HepG2 (cell line): ENCODE results near the gene MARS2. TPM values are rescaled to one million over a fixed set of nuclear protein-coding genes. Genes with fewer than 3 reads are reported as not detected.
A peak's percentile ranks its signal among the peaks of the same experiment; 100 is the strongest.

Source experiments
- ATF3 ChIP-seq: sonication (generic); formaldehyde crosslinking; IDR thresholded peaks from 2 replicates; pipeline ENCODE4 v1.4.0; 2020; ENCODE audit warnings: missing genetic modification reagents
- ATF7 ChIP-seq, 2 experiments: fragments of 450-650 bp in 1 of 2; sonication (generic) in 1 of 2; formaldehyde crosslinking in 1 of 2; IDR thresholded peaks; 2 replicates each; pipeline versions ENCODE4 v1.4.0 to v1.6.1; 2016 to 2020; ENCODE audit warnings: antibody characterized with exemption in 1 of 2, mild to moderate bottlenecking in 1 of 2, missing genetic modification reagents in 1 of 2
- ETV5 ChIP-seq: IDR thresholded peaks from 2 replicates; pipeline ENCODE4 v1.6.1; 2018; ENCODE audit warnings: missing biosample characterization, missing genetic modification reagents, inconsistent platforms, borderline replicate concordance
- MAF1 ChIP-seq: sonication (generic); formaldehyde crosslinking; IDR thresholded peaks from 2 replicates; pipeline ENCODE4 v1.5.0; 2020; ENCODE audit warnings: missing genetic modification reagents, borderline replicate concordance
- MBD4 ChIP-seq: IDR thresholded peaks from 2 replicates; pipeline ENCODE4 v1.6.1; 2012; ENCODE audit warnings: low read length, inconsistent platforms, borderline replicate concordance
- MED1 ChIP-seq: sonication (generic); formaldehyde crosslinking; IDR thresholded peaks from 2 replicates; pipeline ENCODE4 v1.4.0; 2020; ENCODE audit warnings: missing genetic modification reagents
- RARG ChIP-seq: sonication (generic); formaldehyde crosslinking; IDR thresholded peaks from 2 replicates; pipeline ENCODE4 v1.4.0; 2020; ENCODE audit warnings: low read depth, mild to moderate bottlenecking, missing genetic modification reagents
- SRF ChIP-seq: IDR thresholded peaks from 2 replicates; pipeline ENCODE4 v1.6.1; 2011; ENCODE audit warnings: mild to moderate bottlenecking, low read depth, low read length, moderate library complexity
- SSRP1 ChIP-seq: IDR thresholded peaks from 2 replicates; pipeline ENCODE4 v1.6.1; 2016; ENCODE audit warnings: control low read depth
- THRA ChIP-seq: sonication (generic); formaldehyde crosslinking; IDR thresholded peaks from 2 replicates; pipeline ENCODE4 v1.4.0; 2020; ENCODE audit warnings: missing genetic modification reagents, borderline replicate concordance
- ZNF121 ChIP-seq: sonication (generic); formaldehyde crosslinking; IDR thresholded peaks from 2 replicates; pipeline ENCODE4 v1.5.0; 2020; ENCODE audit warnings: mild to moderate bottlenecking, missing genetic modification reagents
- ZNF143 ChIP-seq: sonication (generic); formaldehyde crosslinking; IDR thresholded peaks from 2 replicates; pipeline ENCODE4 v1.4.0; 2020; ENCODE audit warnings: missing genetic modification reagents
- ZNF225 ChIP-seq: sonication (generic); formaldehyde crosslinking; IDR thresholded peaks from 2 replicates; pipeline ENCODE4 v1.4.0; 2020; ENCODE audit warnings: mild to moderate bottlenecking, missing genetic modification reagents
- ZNF546 ChIP-seq: sonication (generic); formaldehyde crosslinking; conservative IDR thresholded peaks from 2 replicates; pipeline ENCODE4 v1.8.1; 2023; ENCODE audit warnings: mild to moderate bottlenecking, missing genetic modification reagents
- ZNF558 ChIP-seq: sonication (generic); formaldehyde crosslinking; IDR thresholded peaks from 2 replicates; pipeline ENCODE4 v1.9.0; 2022; ENCODE audit warnings: mild to moderate bottlenecking, missing genetic modification reagents, borderline replicate concordance
- ZNF614 ChIP-seq: IDR thresholded peaks from 2 replicates; pipeline ENCODE4 v1.6.1; 2018; ENCODE audit warnings: missing biosample characterization, missing genetic modification reagents, inconsistent platforms, borderline replicate concordance
- ZNF749 ChIP-seq: sonication (generic); formaldehyde crosslinking; IDR thresholded peaks from 2 replicates; pipeline ENCODE4 v1.8.0; 2022; ENCODE audit warnings: mild to moderate bottlenecking, missing genetic modification reagents, moderate library complexity, borderline replicate concordance
- ZNF772 ChIP-seq: sonication (generic); formaldehyde crosslinking; IDR thresholded peaks from 2 replicates; pipeline ENCODE4 v1.5.0; 2020; ENCODE audit warnings: mild to moderate bottlenecking, missing genetic modification reagents
- ZNF839 ChIP-seq: sonication (generic); formaldehyde crosslinking; IDR thresholded peaks from 2 replicates; pipeline ENCODE4 v1.4.0; 2020; ENCODE audit warnings: missing genetic modification reagents, mild to moderate bottlenecking, borderline replicate concordance
- ZSCAN30 ChIP-seq: sonication (generic); formaldehyde crosslinking; IDR thresholded peaks from 2 replicates; pipeline ENCODE4 v1.5.0; 2020; ENCODE audit warnings: mild to moderate bottlenecking, missing genetic modification reagents
- polyA plus RNA-seq, 8 experiments: library from polyadenylated mRNA; depleted of rRNA in 3 of 8; stranded (reverse) in 7 of 8; unstranded in 1 of 8; fragments of >200 nt; fragmentation: Illumina TruSeq in 4 of 8; extraction: Trizol in 4 of 8; gene quantifications; 2 replicates each; pipeline versions ENCODE4 v1.2.1 to v1.2.3, GENCODE V29; 2011 to 2016; ENCODE audit warnings: low read depth in 4 of 8, missing spikeins in 1 of 8, mixed read lengths in 1 of 8; ENCODE audit not compliant: insufficient read depth in 1 of 8
- total RNA-seq, 5 experiments: library from RNA; depleted of rRNA; stranded (reverse); fragments of >200 nt; fragmentation: Illumina TruSeq; extraction: Trizol; gene quantifications; 2 replicates each; pipeline ENCODE4 v1.2.3, GENCODE V29; 2016; ENCODE audit warnings: low read depth in 1 of 5
- TF ChIP-seq, protein P1 (sequence below): sonication (generic); formaldehyde crosslinking; IDR thresholded peaks from 2 replicates; pipeline ENCODE4 v1.5.0; 2020; ENCODE audit warnings: missing genetic modification reagents
- TF ChIP-seq, protein P2 (sequence below): sonication (generic); formaldehyde crosslinking; IDR thresholded peaks from 2 replicates; pipeline ENCODE4 v1.4.0; 2020; ENCODE audit warnings: missing genetic modification reagents
- TF ChIP-seq, protein P3 (sequence below): sonication (generic); formaldehyde crosslinking; IDR thresholded peaks from 2 replicates; pipeline ENCODE4 v1.8.1; 2022; ENCODE audit warnings: low read depth, mild to moderate bottlenecking, missing genetic modification reagents

MARS2 gene
- total and polyA plus RNA-seq, 2 of the 13 experiments (the other 11 are each of a cell fraction or from before 2014, with no cell fraction given) = 6.9 to 16.2 TPM

DNA sequence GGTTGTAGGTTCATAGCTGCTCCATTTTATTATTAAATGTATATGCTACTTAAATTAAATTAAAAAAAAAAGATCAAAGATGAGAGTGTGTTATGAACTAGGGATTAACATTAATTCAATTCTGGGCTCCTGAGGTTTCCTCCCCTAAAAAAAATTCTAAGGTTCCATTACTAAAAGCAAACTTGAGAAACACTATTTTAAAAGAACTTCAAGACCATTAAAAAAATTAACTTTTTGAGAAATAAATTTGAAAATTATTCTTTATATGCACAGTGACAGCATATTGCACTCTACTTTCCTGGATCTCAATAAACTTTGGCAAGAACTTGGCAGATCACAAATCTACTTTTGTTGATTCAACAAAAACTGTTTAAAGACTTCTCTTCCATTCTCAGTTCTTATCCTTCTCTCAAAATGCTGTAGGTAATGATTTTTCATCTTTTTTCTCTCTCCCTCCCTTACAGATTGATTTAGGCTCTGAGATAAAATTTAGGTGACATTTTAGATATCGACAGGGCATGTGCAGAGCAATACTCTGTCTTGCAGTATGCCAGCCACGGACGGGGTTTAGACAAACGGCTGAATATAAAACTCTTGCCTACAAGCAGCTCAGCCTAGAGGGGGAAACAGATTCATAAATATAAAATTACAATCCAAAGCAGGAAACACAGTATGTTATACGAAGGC, 592 bp upstream of the MARS2 start (continued):
- TF ChIP-seq ZNF749 (CRISPR knock-in tag) (no peak), MAF1 (no peak), THRA (CRISPR knock-in tag) (0 out of 2 replicates have a peak, but pooled peaks have one; percentile 2), ATF3 (CRISPR knock-in tag) (no peak), ZNF121 (CRISPR knock-in tag) (no peak), SRF (no peak), ZNF772 (CRISPR knock-in tag) (no peak), ETV5 (no peak), ATF7 (IDR thresholded peaks at IDR 0.05) (no peak), ATF7 (CRISPR knock-in tag; IDR thresholded peaks at IDR 0.05) (no peak), ZNF143 (CRISPR knock-in tag) (no peak), SSRP1 (no peak), MBD4 (no peak), MED1 (CRISPR knock-in tag) (no peak), ZNF225 (no peak), ZNF546 (CRISPR knock-in tag) (no peak), ZNF614 (CRISPR knock-in tag) (0 out of 2 replicates have a peak, but pooled peaks have one; percentile 5), ZNF558 (CRISPR knock-in tag) (no peak), RARG (CRISPR knock-in tag) (no peak), ZSCAN30 (no peak), ZNF839 (CRISPR knock-in tag) (no peak; the same call in 1 of the 2 replicates)
- TF ChIP-seq, protein P1, sequence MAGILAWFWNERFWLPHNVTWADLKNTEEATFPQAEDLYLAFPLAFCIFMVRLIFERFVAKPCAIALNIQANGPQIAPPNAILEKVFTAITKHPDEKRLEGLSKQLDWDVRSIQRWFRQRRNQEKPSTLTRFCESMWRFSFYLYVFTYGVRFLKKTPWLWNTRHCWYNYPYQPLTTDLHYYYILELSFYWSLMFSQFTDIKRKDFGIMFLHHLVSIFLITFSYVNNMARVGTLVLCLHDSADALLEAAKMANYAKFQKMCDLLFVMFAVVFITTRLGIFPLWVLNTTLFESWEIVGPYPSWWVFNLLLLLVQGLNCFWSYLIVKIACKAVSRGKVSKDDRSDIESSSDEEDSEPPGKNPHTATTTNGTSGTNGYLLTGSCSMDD (CRISPR knock-in tag) = no peak
- TF ChIP-seq, protein P2, sequence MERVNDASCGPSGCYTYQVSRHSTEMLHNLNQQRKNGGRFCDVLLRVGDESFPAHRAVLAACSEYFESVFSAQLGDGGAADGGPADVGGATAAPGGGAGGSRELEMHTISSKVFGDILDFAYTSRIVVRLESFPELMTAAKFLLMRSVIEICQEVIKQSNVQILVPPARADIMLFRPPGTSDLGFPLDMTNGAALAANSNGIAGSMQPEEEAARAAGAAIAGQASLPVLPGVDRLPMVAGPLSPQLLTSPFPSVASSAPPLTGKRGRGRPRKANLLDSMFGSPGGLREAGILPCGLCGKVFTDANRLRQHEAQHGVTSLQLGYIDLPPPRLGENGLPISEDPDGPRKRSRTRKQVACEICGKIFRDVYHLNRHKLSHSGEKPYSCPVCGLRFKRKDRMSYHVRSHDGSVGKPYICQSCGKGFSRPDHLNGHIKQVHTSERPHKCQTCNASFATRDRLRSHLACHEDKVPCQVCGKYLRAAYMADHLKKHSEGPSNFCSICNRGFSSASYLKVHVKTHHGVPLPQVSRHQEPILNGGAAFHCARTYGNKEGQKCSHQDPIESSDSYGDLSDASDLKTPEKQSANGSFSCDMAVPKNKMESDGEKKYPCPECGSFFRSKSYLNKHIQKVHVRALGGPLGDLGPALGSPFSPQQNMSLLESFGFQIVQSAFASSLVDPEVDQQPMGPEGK (CRISPR knock-in tag) = no peak
- TF ChIP-seq, protein P3, sequence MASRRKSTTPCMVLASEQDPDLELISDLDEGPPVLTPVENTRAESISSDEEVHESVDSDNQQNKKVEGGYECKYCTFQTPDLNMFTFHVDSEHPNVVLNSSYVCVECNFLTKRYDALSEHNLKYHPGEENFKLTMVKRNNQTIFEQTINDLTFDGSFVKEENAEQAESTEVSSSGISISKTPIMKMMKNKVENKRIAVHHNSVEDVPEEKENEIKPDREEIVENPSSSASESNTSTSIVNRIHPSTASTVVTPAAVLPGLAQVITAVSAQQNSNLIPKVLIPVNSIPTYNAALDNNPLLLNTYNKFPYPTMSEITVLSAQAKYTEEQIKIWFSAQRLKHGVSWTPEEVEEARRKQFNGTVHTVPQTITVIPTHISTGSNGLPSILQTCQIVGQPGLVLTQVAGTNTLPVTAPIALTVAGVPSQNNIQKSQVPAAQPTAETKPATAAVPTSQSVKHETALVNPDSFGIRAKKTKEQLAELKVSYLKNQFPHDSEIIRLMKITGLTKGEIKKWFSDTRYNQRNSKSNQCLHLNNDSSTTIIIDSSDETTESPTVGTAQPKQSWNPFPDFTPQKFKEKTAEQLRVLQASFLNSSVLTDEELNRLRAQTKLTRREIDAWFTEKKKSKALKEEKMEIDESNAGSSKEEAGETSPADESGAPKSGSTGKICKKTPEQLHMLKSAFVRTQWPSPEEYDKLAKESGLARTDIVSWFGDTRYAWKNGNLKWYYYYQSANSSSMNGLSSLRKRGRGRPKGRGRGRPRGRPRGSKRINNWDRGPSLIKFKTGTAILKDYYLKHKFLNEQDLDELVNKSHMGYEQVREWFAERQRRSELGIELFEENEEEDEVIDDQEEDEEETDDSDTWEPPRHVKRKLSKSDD (CRISPR knock-in tag) = peak; percentile 14; the same call in 1 of the 2 replicates
